Naive thymus-derived CD4-positive, alpha-beta T cell (primary cell): ENCODE results near the gene FNIP2. TPM values are rescaled to one million over a fixed set of nuclear protein-coding genes. Genes with fewer than 3 reads are reported as not detected.
"Not testable (repeated sequence)": the region's sequence is repeated elsewhere in the genome, so short reads cannot be mapped to it uniquely, and the experiment has no call there.

Source experiments
- ATAC-seq: fragments of 150-1000 bp; cut with Tn5 transposase; 2 replicates; pipeline ENCODE4 v1.10.0; 2021; ENCODE audit warnings: mild to moderate bottlenecking, moderate library complexity
- CTCF ChIA-PET: fragments of 350-600 bp; sonication (Branson Sonifier 250); formaldehyde crosslinking; loops from one replicate; lab custom pipeline; 2021; ENCODE audit warnings: antibody characterized with exemption; lab: Charles Lee
- POLR2A ChIA-PET: fragments of 350-600 bp; sonication (Branson Sonifier 250); formaldehyde crosslinking; loops from one replicate; lab custom pipeline; 2021; ENCODE audit warnings: antibody characterized with exemption, inconsistent platforms; lab: Charles Lee
- DNase-seq, 9 donors: peaks; one replicate each; pipeline versions ENCODE4 v3.0.0 to v3.0.0-alpha.2; 2020 to 2022; ENCODE audit warnings: mixed read lengths in 1 of 9
- H3K27ac ChIP-seq: one replicate; pipeline ENCODE4 v1.7.0; 2013; ENCODE audit warnings: mild to moderate bottlenecking, low read depth, low read length, moderate library complexity
- H3K27me3 ChIP-seq, 2 donors: one replicate each; pipeline ENCODE4 v1.7.0; 2013; ENCODE audit warnings: low read length in 2 of 2, mild to moderate bottlenecking in 2 of 2, moderate library complexity in 2 of 2; ENCODE audit not compliant: control insufficient read depth in 2 of 2, insufficient read depth in 2 of 2
- H3K36me3 ChIP-seq, 3 experiments: 1 replicate in 2 of 3; 2 replicates in 1 of 3; pipeline ENCODE4 v1.7.0; 2013; ENCODE audit warnings: low read length in 3 of 3, mild to moderate bottlenecking in 3 of 3, moderate library complexity in 1 of 3; ENCODE audit not compliant: insufficient read depth in 3 of 3, control insufficient read depth in 2 of 3
- H3K4me1 ChIP-seq, 2 donors: one replicate each; pipeline ENCODE4 v1.7.0; 2013; ENCODE audit warnings: low read length in 2 of 2, mild to moderate bottlenecking in 2 of 2, moderate library complexity in 1 of 2; ENCODE audit not compliant: control insufficient read depth in 2 of 2, insufficient read depth in 2 of 2
- H3K4me3 ChIP-seq: 2 replicates; pipeline ENCODE4 v1.7.0; 2013; ENCODE audit warnings: mild to moderate bottlenecking, low read length
- H3K9me3 ChIP-seq, 3 experiments: 1 replicate in 2 of 3; 2 replicates in 1 of 3; pipeline ENCODE4 v1.7.0; 2013; ENCODE audit warnings: low read length in 3 of 3; ENCODE audit not compliant: control insufficient read depth in 2 of 3
- H3K27ac Mint-ChIP-seq, 9 donors: one replicate each; pipeline ENCODE4 v1.8.0; 2020 to 2022; ENCODE audit warnings: mixed read lengths in 9 of 9, mild to moderate bottlenecking in 8 of 9, moderate library complexity in 5 of 9, inconsistent platforms in 2 of 9
- H3K27me3 Mint-ChIP-seq, 5 donors: one replicate each; pipeline ENCODE4 v1.8.0; 2021 to 2022; ENCODE audit warnings: mixed read lengths in 5 of 5, mild to moderate bottlenecking in 1 of 5
- H3K36me3 Mint-ChIP-seq, 5 donors: one replicate each; pipeline ENCODE4 v1.8.0; 2020 to 2022; ENCODE audit warnings: mixed read lengths in 5 of 5, mild to moderate bottlenecking in 3 of 5, inconsistent platforms in 1 of 5
- H3K4me1 Mint-ChIP-seq, 7 donors: one replicate each; pipeline ENCODE4 v1.8.0; 2020 to 2022; ENCODE audit warnings: mixed read lengths in 7 of 7, mild to moderate bottlenecking in 3 of 7, inconsistent platforms in 1 of 7
- H3K4me3 Mint-ChIP-seq, 10 donors: one replicate each; pipeline ENCODE4 v1.8.0; 2020 to 2022; ENCODE audit warnings: mild to moderate bottlenecking in 10 of 10, mixed read lengths in 10 of 10, moderate library complexity in 6 of 10, inconsistent platforms in 2 of 10
- H3K9me3 Mint-ChIP-seq, 11 donors: one replicate each; pipeline ENCODE4 v1.8.0; 2020 to 2022; ENCODE audit warnings: mixed read lengths in 11 of 11, mild to moderate bottlenecking in 4 of 11, inconsistent platforms in 1 of 11, moderate library complexity in 1 of 11
- intact Hi-C, 2 donors: fragments of 100-400 bp; cut with micrococcal nuclease; formaldehyde crosslinking; loops; one replicate each; pipeline ENCODE4 v1.15.1; 2023
- polyA plus RNA-seq, 2 donors: library from polyadenylated mRNA; unstranded; fragments of 300-500 nt; fragmentation: Illumina TruSeq; gene quantifications; one replicate each; pipeline ENCODE4 v1.2.3, GENCODE V29; 2021
- total RNA-seq, 6 experiments: library from RNA in 5 of 6; stranded (reverse) in 5 of 6; gene quantifications; 1 replicate in 5 of 6; 2 replicates in 1 of 6; pipeline ENCODE4 v1.2.3 and lab custom pipeline; 2021 to 2026

The FNIP2 gene
- total and polyA plus RNA-seq, 7 experiments from 2014 or later = 2.3 to 19.5 (median 10.4) TPM

DNA sequence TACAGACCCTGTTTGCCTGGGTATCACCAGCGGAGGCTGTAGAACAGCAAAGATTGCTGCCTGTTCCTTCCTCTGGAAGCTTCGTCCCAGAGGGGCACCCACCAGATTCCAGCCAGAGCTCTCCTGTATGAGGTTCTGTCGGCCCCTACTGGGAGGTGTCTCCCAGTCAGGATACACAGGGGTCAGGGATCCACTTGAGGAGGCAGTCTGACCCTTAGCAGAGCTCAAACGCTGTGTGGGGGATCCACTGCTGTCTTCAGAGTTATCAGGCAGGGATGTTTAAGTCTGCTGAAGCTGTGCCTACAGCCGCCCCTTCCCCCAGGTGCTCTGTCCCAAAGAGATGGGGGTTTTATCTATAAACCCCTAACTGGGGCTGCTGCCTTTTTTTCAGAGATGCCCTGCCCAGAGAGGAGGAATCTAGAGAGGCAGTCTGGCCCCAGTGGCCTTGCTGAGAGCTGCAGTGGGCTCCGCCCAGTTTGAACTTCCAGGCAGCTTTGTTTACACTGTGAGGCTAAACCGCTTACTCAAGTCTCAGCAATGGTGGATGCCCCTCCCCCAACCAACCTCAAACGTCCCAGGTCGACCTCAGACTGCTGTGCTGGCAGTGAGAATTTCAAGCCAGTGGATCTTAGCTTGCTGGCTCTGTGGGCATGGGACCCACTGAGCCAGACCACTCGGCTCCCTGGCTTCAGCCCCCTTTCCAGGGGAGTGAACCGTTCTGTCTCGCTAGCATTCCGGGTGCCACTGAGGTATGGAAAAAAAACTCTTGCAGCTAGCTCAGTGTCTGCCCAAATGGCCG lies 133.7 kb downstream of the FNIP2 start:
- intact Hi-C loops, H3K36me3 ChIP-seq, H3K9me3 ChIP-seq, H3K27me3 Mint-ChIP-seq, H3K4me3 ChIP-seq, POLR2A ChIA-PET, H3K4me1 ChIP-seq, H3K27ac ChIP-seq, H3K27me3 ChIP-seq, CTCF ChIA-PET, H3K4me3 Mint-ChIP-seq: not testable (repeated sequence)
- peak; percentile 58 for ATAC-seq
- peak in 4 of 9 donors; percentile 3 to 28 (median 14) for DNase-seq
- Mint-ChIP-seq H3K27ac (peak overlapping the region in 1 of 9 donors; percentile 43), H3K4me1 (peaks cover 0 to 38% (median 12%) of the 10 kb centered on the region in 7 donors), H3K36me3 (peaks cover 31 to 68% (median 51%) of the 10 kb centered on the region in 5 donors), H3K9me3 (peaks cover 0 to 20% (median 0%) of the 10 kb centered on the region in 11 donors)

DNA sequence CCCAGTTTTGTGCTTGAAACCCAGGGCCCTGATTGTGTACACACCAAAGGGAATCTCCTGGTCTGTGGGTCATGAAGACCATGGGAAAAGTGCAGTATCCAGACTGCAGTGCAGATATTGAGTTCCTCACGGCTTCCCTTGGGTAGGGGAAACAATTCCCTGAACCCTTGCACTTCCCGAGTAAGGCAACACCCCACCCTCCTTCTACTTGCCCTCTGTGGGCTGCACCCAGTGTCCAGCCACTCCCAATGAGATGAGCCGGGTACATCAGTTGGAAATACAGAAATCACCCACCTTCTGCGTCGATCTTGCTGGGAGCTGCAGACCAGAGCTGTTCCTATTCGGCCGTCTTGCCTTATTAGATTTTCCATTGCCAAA lies 134.2 kb downstream of the FNIP2 start:
- Histone ChIP-seq H3K4me3 (no peak overlapping the region), H3K36me3 (peaks cover 0 to 6% (median 0%) of the 10 kb centered on the region in 3 experiments), H3K27me3 (no peaks in the 10 kb centered on the region), H3K27ac (no peak overlapping the region), H3K9me3 (no peaks in the 10 kb centered on the region), H3K4me1 (no peaks in the 10 kb centered on the region)
- Mint-ChIP-seq H3K4me1 (peaks cover 0 to 38% (median 12%) of the 10 kb centered on the region in 7 donors), H3K27me3 (no peaks in the 10 kb centered on the region), H3K36me3 (peaks cover 31 to 62% (median 46%) of the 10 kb centered on the region in 5 donors), H3K27ac (peak overlapping the region in 2 of 9 donors; percentile 20 to 43), H3K9me3 (peaks cover 0 to 20% (median 0%) of the 10 kb centered on the region in 11 donors), H3K4me3 (no peak overlapping the region)
- CTCF ChIA-PET = no interaction called here
- POLR2A ChIA-PET = no interaction called here
- ATAC-seq (no peak), DNase-seq (no peak)
- intact Hi-C loops = no loop called here

DNA sequence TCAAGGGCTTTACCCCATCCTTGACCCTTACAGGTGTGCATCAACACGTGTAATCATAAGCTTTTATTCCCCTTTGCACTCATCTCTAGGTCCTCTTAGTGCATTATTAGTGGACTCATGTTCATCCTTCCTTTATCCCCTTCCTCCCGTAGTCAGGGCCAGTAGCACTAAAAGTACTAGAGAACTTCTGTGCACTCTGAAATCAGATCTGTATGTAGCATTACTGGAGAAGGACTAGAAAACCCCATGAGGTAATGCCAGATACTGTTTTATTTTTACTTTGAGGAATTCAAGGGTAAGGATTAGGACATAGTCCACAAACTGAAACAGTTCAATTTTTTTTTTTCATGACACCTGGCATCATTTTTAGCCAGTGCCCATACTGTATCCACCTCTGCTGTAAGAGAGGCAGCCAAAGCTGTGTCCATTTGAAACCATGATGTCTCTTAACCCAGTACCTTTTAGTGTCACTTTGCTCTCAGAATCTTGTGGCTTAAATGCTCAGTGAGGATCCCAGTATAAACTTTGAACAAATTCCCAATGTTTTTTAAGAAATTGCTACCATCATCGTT lies 134.7 kb downstream of the FNIP2 start:
- CTCF ChIA-PET = no interaction called here
- intact Hi-C loops = no loop called here
- no peak overlapping the region for H3K4me3 ChIP-seq
- ATAC-seq = no peak
- H3K9me3 ChIP-seq = no peaks in the 10 kb centered on the region
- POLR2A ChIA-PET = no interaction called here
- H3K4me1 Mint-ChIP-seq = peaks cover 0 to 34% (median 11%) of the 10 kb centered on the region in 7 donors
- no peak overlapping the region for H3K4me3 Mint-ChIP-seq
- no peaks in the 10 kb centered on the region for H3K27me3 ChIP-seq
- no peaks in the 10 kb centered on the region for H3K4me1 ChIP-seq
- peaks cover 0 to 17% (median 0%) of the 10 kb centered on the region in 11 donors for H3K9me3 Mint-ChIP-seq
- no peaks in the 10 kb centered on the region for H3K27me3 Mint-ChIP-seq
- H3K27ac Mint-ChIP-seq = peak overlapping the region in 2 of 9 donors; percentile 20 to 30
- H3K36me3 Mint-ChIP-seq = peaks cover 29 to 57% (median 41%) of the 10 kb centered on the region in 5 donors
- H3K36me3 ChIP-seq = peaks cover 0 to 6% (median 0%) of the 10 kb centered on the region in 3 experiments
- DNase-seq = no peak
- no peak overlapping the region for H3K27ac ChIP-seq

DNA sequence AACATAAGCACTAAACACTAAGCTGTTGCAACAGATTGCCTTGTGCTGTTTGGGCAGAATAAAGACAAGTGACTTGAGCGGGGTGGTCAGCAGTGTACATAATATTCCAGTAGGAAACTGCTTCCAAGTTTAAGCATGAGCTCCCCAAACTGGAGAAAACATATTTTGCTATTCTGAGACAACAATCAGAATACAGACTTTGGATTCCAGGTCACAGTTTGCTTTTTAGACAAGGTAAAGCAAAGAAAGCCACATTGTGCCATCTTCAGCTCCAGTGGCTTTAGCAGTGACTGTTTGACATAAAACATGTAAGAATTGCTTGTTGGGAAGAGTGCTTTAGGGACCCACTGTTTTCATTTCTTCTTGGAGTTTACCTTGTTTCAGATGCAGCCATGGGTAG lies 136.0 kb downstream of the FNIP2 start:
- Mint-ChIP-seq H3K27ac (peak overlapping the region in 2 of 9 donors; percentile 5 to 75), H3K27me3 (no peaks in the 10 kb centered on the region), H3K4me3 (no peak overlapping the region), H3K4me1 (peaks cover 0 to 28% (median 8%) of the 10 kb centered on the region in 7 donors), H3K9me3 (peaks cover 0 to 11% (median 0%) of the 10 kb centered on the region in 11 donors), H3K36me3 (peaks cover 22 to 45% (median 30%) of the 10 kb centered on the region in 5 donors)
- H3K9me3 ChIP-seq = no peaks in the 10 kb centered on the region
- H3K27ac ChIP-seq = no peak overlapping the region
- CTCF ChIA-PET = no interaction called here
- POLR2A ChIA-PET = no interaction called here
- no peaks in the 10 kb centered on the region for H3K27me3 ChIP-seq
- ATAC-seq = no peak
- no peak overlapping the region for H3K4me3 ChIP-seq
- H3K4me1 ChIP-seq = no peaks in the 10 kb centered on the region
- no peak for DNase-seq
- intact Hi-C loops = no loop called here
- H3K36me3 ChIP-seq = peaks cover 0 to 6% (median 0%) of the 10 kb centered on the region in 3 experiments

DNA sequence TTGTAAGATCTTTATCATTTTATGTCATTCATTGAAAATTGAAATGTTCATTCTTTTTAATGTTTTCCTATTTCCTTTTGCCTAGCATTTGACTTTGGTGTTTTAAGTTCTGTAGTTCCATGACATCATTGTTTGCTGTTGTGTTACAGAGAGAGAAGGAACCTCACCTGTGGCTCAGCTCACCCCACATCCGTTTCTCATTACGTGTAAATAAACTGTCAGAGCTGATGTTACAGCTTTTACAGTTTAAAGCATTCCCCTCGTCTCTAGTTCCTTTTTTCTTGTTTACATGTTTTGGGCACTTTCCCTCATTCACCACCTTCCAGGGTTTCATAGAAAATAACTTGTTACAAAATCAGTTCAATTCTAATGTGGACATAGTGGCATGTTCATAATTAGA lies 137.2 kb downstream of the FNIP2 start:
- no peak overlapping the region for H3K27ac ChIP-seq
- peaks cover 0 to 26% (median 7%) of the 10 kb centered on the region in 7 donors for H3K4me1 Mint-ChIP-seq
- peak in 7 of 9 donors; percentile 5 to 57 (median 42) for DNase-seq

DNA sequence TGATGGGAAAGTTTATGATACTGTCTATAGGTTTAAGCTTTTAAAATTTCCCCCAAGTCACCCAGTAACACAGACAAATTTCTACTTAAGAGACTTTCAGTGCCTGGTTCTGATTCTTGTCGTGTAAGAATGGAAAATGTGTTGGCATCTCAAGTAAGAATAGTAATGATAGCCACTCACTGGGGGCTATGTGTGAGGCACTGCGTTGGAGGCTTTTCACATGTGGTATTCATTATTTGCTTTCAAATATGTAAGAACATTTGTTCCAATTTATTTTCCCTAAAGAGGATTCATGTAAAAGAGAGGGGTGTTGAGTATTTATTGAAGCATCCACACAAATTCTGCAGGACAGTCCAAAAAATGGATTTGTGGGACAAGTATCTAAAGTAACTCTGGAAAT lies 143.6 kb downstream of the FNIP2 start:
- Mint-ChIP-seq H3K9me3 (peaks cover 0 to 4% (median 0%) of the 10 kb centered on the region in 11 donors), H3K4me1 (no peaks in the 10 kb centered on the region), H3K27ac (no peak overlapping the region), H3K4me3 (no peak overlapping the region), H3K27me3 (no peaks in the 10 kb centered on the region), H3K36me3 (peaks cover 0 to 3% (median 2%) of the 10 kb centered on the region in 5 donors)
- ChIA-PET POLR2A (no interaction called here), CTCF (no interaction called here)
- no peak overlapping the region for H3K4me3 ChIP-seq
- no peaks in the 10 kb centered on the region for H3K9me3 ChIP-seq
- DNase-seq (no peak), ATAC-seq (no peak)
- no peaks in the 10 kb centered on the region for H3K36me3 ChIP-seq
- no peaks in the 10 kb centered on the region for H3K27me3 ChIP-seq
- H3K4me1 ChIP-seq = no peaks in the 10 kb centered on the region
- no peak overlapping the region for H3K27ac ChIP-seq
- intact Hi-C loops = no loop called here

More for the DNA sequence above, 137.2 kb downstream of the FNIP2 start:
- intact Hi-C loops = no loop called here
- no peak overlapping the region for H3K4me3 Mint-ChIP-seq
- H3K27me3 Mint-ChIP-seq = no peaks in the 10 kb centered on the region
- H3K9me3 ChIP-seq = no peaks in the 10 kb centered on the region
- peak overlapping the region in 6 of 9 donors; percentile 16 to 79 (median 52) for H3K27ac Mint-ChIP-seq
- peaks cover 14 to 37% (median 20%) of the 10 kb centered on the region in 5 donors for H3K36me3 Mint-ChIP-seq
- H3K4me1 ChIP-seq = no peaks in the 10 kb centered on the region
- peak; percentile 79 for ATAC-seq
- no peaks in the 10 kb centered on the region for H3K27me3 ChIP-seq
- no peak overlapping the region for H3K4me3 ChIP-seq
- POLR2A ChIA-PET = no interaction called here
- peaks cover 0 to 7% (median 0%) of the 10 kb centered on the region in 11 donors for H3K9me3 Mint-ChIP-seq
- H3K36me3 ChIP-seq = peaks cover 0 to 6% (median 0%) of the 10 kb centered on the region in 3 experiments
- CTCF ChIA-PET = no interaction called here
